Left forelimb (tissue), 1 donor: Measurements from ENCODE around the gene NAALADL2.

Experiments
- DNase-seq: peaks from one replicate; pipeline ENCODE4 v3.0.0-alpha.2; 2018; ENCODE audit warnings: low spot score

The NAALADL2 gene

DNA sequence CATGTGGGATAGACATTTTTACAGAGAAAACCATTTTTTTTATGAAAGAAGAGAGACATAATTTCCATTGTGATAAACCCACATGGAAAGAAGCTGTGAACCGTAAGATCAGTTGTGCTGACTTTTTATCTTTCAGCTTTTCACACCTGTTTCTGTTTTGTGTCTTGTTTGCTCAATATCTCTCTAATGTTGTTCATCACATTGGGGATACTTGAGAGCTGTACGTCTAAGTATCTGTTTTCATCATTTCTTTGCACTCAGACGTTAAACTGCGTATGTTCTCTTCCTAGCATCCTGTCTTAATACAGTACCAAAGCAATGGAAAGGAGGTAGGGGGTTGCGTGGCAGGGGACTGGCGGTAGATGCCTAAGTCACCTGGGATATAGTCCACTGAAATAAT is 449.0 kb downstream of the NAALADL2 start:
- no peak for DNase-seq

DNA sequence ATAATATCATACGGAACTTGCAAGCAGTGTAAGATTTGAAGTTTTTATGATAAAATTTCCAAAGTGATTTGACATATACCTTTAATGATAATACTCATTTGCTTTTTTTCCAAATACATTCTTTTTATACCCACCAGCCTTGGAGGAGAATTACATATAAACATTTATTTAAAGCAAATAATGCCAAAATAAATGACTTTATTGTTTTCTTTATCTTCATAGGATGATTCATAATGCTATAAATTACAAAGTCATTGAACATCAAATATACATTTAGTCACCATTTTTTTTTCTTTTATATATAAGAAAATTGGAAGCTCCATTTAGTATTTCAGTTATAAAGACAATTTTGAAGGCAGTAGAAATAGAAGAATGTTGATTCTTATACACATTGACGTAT is 450.9 kb downstream of the NAALADL2 start:
- no peak for DNase-seq

DNA sequence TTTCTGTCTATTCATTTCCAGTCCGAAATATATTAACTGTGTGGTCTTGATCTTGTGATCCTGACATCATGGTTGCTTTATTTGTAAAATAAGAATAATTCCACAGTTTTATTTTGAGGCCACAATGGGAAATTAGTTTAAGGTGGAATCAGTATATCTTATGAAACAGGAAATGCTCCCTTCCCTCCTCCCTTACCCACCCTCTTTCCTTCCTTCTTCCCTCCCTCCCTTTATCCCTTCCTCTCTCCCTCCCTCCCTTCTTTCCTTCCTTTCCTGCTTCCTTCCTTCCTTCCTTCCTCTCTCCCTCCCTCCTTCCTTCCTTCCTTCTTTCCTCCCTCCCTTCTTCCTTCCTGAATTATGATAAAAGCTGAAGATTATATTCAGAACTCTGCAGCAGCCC is 452.3 kb downstream of the NAALADL2 start:
- DNase-seq, result no peak

DNA sequence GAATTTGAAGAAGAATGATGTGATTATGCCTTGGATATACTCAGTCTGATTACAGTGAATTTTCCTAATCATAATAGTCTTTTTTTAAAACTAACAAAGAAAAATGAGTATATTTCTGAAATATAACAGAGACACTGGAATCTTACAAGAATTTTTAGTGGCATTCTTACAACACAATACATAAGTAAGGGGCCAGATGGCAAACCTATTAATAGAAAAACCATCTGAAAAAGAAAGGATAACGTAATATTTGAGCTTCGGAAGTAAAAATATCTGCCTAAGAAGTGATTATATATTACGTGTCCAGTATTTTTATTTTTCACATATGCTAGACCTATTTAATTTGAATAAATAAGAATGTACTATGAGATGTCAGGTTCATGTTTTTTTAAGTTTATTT is 452.8 kb downstream of the NAALADL2 start:
- DNase-seq, result no peak

DNA sequence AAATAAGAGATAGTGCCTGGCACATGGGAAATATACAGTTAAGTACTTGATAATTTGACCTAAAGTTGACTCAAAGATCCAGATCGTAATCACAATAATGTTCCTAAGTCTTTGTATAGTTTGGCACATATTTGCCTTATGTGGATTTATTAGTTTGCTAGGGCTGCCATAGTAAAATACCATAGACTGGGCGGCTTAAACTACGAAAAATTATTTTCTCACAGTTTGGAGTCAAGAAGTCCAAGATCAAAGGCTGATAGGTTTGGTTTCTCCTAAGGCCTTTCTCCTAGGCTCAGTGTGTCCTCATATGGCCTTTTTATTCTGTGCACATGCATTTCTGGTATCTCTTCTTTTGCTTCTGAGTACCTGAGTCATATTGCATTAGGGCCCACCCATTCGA is 453.7 kb downstream of the NAALADL2 start:
- DNase-seq, result no peak

DNA sequence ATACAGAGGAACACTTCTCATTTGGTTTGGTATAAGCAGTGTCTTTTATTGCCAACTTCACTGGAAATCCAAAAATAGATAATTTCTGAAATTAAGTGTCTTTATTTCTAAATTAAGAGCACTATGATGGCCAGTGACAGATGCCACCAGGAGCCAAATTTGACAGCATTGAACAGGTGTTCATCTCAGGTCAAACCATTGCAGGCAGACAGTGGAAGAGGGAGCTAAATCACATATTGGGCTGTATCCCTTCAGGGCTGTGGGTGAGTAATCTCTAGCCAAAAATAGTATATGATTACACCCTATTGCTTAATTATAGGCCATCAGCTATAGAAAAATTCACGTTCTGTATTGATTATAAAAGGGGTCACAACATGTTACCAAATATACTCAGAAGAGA is 457.7 kb downstream of the NAALADL2 start:
- DNase-seq, result no peak

DNA sequence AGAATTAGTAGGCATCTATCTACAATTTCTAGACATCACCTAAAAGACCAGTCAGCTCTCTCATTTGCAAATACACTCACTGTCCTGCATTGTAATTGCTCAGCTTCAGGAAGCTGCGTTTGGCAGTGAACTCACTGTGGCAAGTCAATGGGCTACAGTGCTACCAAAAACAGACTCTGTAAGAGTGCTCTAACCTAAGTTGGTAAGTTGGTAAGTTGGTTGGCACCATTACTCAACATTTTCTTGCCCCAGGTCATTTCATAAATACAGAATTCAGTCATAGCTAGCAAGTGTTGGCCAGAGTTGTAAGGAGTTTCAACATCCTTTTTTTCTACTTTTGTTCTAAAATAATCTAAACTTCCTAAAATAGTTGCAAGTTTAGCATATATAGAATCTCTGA is 466.3 kb downstream of the NAALADL2 start:
- DNase-seq, result no peak

DNA sequence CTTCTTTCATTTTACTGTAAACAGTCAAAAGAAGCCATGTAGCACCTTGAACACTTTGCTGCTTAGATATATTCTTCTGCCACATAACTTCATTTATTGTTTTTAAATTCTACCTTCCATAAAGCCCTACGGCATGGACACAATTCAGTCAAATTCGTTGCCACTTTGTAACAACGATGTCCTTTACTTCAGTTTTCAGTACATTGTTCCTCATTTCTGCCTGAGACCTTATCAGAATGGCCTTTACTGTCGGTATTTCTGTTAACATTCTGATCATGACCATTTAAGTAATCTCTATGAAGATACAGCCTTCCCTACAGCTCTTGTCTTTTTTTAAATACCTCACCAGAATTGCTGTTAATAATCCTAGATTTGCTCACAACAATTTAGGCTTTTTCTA is 466.9 kb downstream of the NAALADL2 start:
- DNase-seq, result no peak

DNA sequence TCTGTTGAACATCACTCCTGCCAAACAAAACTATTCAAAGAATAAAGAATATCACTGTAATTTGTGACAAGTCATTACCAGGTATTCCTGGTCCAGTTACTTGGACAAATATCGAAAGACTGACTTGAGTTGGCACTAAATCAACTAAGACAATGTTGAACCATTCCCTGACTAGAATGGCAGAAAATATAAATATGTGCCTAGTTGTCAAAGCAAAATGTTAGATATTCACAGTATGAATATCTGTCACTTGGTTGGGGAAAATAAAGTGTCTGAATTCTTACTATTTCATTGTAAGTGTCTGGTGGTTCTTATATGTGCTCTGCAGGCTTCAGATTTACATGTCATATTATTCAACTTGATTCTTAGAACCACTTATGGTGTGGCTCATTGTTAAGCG is 470.2 kb downstream of the NAALADL2 start:
- DNase-seq, result no peak

DNA sequence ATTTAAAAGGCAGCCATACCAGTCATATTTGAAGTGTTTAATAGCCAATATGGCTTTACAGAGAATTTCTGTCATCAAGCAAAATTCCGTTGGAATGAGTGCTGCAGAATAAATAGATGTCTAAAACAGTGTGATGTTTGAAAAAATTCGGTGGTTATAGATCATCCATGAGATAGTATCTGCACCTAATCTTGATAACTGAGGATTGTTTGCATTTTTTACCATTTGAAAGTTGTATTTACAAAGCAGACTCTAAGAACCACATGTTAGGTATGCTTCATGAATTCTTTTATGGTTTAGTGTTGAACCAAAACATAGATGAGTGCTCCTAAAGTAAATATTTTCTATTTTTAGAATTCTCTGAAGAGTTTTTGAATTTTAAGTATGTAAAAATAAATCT is 476.1 kb downstream of the NAALADL2 start:
- DNase-seq, result no peak

DNA sequence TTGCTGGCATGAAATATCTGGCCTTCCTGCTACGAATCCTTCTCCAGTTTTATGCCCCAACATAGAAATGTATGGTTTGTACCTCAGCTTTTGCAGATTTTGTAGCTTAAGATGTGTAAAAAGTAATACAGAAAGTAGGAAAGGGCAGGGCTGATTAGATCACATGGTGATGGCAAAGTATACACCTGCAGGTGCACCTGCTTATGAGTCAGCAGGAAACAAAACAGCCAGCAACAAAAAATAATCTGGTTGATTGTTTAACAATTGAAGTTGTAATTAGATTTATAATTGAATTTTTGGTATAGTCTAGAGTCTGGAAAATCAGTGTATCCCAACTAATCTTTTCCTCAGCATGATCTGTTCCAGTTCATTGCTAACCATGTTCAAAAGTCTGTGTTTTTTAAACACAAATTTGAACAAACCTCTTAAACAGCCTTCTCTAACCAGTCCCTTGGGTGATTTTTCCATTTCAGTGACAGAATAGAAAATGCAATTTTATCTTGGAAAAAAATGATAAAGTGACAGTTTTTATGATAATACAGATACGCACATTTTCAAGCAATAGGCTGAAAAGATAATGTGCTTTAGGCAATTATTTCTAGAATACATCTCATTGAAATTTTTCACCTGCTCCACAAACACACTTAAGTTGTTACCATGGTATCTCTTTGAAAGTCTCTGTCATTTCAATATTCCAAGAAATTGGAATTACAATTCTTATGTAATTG is 477.4 kb downstream of the NAALADL2 start:
- DNase-seq, result no peak

DNA sequence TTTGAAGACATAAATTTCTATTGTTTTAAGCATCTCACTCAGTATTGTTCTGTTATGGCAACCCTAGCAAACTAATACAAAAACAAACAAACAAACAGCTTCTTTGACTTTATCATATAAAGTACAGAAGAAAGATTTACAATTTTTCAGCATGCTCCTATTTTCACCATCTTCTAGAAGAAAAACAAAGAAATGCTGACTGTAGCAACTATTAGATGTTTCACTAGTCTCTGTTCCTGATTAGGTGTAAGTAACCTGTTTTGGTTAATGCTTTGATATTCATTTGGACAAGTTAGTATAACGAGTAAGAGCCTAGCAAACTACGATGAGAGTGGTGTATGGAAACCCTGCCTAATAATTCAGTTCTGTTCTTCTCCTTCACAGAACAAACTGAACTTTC is 478.5 kb downstream of the NAALADL2 start:
- DNase-seq, result no peak

DNA sequence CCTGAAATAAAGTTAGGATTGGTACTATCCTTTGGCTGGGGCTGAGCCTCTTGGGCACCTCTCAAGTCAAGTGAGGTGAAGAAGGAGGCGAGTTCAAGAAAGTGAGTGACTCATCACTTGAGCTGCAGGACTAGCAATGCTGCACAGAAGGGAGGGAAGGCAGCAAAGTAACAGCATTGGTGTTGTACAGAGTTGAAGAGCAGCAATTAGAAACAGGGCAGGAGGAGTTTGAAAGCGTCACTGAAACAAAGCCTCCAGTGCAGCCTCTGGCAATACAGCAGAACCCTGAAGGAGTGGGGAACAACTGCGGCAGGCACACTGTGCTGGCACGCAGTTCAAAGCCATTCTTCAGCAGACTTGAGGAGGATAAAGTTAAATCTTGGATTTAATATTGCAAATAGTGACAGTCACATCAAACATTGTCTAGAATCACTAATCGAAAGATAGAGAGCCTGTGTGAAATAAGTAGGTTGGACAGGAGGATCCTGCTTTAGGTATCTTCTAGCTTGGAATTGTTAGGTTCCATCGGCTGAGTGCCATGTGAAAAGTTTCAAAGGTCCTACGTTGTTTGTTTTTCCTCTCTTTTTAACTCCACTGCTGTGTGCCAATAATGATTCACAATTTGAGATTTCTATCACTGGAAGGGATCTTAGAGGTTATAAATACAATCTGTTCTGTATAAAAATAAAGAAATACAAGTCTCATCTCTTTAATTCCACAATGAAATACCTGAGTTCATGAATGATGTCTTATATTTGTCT is 479.8 kb downstream of the NAALADL2 start:
- DNase-seq, result no peak

DNA sequence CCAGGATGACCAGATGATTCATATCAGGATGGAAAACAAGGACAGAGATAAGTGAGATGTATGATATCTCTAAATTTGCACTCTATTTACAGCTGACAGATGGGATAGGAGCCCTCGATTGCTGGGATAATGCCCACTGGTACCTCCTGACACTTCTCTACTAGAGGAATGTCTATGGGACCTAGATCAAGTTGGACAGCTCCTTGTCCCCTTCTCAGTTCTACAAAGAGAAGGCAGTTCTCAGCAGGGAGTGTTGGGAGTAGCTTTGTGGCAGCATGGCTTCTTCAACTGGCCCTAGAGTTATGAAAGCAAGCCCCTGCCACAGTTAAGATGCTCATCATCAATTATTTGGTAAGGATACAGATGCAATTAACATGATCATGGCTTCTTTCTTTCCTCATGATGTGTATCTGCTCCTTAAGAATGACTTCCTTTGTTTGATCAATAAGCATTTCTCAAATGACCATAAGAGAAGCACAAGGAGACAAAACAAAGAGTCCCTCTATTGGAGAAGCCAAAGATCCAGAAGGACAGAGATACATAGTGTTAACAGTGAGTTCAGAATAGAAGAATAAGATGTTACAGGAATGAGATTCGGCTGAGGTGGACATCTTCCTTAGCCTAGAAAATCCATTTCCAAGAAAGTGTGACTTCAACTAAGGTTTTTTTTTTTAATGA is 481.3 kb downstream of the NAALADL2 start:
- DNase-seq, result no peak

DNA sequence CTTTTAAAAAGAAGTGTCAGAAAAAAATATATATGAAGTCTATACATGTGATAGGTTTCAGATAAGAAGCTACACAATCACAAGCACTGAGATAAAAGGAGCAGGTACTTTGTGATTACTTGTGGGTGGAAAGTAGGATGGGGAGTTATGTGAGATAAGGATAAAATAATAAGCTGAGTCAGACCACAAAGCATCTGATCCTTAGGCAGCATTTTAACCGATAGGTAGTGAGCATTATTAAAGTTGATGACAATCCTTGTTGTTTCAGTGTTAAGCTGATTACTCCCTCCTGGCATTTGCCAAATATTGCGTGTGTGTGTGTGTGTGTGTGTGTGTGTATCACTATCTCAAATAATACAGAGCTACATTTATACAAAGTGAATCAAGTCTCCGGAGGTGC is 483.1 kb downstream of the NAALADL2 start:
- no peak for DNase-seq

DNA sequence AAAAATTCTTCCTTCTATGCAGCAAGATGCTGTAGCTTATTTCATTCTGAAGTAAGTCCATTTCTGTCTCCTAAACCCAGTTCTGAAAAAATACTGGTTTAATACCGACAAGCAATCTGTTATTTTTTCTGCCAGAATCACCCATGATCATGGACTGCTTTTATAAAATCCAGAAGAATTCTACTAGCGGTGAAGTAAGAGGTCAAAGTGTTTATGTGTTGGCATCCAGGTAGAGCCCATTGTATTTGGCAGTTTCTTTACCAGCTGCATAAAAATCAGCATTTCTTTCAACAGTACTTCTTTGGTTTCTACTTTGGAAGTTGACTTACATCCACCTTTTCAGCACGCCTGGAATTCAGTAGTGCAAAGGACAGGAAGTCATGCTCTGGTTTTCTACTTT is 484.8 kb downstream of the NAALADL2 start:
- DNase-seq, result no peak

DNA sequence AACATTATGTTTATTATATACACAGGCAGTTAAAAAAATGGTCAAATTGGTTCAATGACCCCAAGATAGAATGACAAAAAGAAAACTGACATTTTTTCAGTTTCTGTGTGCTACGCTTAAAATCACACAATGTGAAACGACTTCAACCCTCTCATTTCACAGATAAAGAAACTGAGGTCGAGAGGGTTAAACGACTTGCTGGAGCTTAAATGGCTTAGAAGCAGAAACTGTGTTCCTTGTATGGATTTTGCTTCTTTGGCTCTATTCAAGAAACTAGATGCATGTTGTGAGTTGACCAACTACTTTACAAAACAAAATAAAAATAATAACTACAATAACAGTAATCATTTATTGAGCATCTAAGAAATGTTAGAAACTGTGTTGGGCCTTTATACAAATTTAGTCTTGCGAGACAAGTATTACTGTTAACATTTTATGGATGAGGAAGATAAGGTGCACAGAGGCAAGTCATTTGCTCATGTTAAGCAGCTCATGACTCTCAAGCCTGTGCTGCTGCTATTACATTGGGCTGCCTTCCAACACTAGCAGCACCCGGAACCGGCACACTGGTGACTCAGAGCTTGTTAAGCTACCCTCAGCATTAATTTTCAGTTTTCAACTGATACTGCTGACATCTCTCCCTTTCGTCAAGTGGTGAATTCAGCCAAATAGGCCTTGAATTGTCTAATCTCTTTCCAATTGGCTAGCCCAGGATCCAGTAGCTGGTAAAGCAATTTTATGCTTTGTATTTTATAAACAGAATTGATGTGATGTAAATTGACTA is 487.6 kb downstream of the NAALADL2 start:
- no peak for DNase-seq

DNA sequence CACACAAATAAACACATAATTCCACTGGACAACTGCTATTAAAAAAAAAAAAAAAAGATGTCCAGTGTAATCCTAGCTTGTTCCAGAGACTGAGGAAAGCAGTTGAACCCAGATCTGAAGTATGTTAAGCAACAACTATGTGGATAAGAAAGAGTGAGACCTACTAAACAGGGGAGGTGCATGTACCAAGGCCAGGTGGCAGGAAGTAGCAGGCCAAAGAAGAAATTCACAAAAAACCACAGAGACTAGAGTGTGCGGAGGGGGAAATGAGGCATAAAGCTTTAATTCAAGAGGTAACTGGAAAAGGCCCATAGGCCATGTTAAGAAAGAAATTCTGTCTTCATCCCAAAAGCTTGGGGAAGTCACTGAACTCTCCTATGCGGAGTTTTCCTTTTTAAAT is 490.0 kb downstream of the NAALADL2 start:
- DNase-seq, result no peak

DNA sequence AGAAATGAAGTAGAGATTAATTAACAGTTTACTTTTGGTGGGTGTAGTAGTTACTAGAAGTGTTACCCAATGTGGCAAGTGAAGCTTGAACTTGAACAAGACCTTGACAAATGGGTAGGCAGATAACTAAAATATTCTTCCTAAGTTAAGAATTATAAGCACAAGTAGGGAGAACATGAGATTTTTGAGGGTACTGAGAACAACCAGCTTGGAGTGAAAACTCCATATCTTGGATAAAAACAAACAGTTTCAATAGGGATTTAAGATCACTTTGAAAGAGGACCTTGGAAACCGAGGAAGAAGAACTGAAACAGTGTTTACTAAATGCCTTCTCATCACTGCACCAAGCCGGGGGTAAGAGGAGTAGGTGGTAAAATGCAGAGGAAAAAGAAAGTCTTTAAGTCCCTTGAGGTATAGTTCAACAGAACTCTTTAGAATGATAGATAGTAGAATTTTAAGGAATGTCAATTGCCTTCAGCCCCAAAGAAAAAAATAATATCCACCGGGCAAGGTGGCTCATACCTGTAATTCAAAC is 496.7 kb downstream of the NAALADL2 start:
- DNase-seq, result no peak

DNA sequence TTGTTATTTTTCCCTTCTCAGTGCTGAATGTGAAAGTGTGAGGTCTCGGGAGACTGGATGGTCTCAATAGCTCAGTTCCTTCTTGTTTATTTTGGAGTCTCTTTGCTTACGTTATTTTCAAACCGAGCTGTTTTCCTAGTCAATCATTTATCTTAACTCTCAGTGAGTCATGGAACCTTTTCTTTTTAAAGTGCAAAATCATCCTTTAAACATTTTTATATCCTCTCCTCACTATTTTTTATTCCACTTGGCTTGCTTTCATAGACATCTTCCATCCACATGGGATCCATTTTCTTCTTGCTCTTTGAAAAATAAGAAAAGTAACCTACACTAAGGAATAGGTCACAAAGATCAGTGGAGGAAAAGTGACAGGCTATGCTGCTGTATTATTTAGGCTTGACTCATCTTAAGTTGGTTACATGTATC is 497.8 kb downstream of the NAALADL2 start:
- DNase-seq, result no peak

DNA sequence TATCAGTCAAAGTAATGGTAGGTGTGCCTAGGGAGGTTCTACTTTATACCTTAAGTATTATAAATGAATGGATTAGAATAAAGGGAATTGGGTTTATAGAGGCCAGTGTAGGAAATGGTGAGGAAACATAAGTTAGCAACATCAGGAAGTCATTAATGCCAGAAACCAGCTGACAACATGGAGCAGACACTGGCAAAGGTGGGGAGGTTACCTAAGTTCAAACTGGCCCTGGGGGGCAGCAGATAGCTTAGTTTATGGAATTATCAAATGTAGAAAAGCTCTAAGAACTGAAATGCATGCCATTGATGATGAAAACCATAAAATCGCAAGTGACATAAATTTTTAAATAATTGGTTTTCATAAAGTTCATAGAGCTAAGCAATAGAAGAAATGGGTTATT is 498.6 kb downstream of the NAALADL2 start:
- DNase-seq, result no peak

DNA sequence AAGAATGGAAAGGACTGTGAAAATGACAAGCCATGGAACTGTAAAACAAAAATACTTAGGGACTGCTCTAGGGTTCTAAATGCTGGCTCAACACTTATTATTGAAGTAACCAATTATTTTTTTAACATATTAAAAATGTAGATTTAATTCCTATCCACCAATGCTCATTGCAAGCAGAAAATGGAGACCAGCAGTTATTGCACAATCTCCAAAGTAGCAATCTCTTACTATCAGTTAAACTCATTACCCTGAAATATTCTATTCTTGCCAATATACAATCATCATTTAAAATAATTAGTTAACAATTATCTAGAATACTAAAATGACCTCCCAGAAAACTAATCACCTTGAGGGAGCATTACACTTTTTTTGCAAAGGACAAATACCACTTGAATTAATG is 499.8 kb downstream of the NAALADL2 start:
- no peak for DNase-seq
